NCI-H2107 treated with DMSO at 0.1 percent for 48 hours (cell line): ENCODE measurements around the gene PFKFB1.
"Not testable (repeated sequence)": the region's sequence is repeated elsewhere in the genome, so short reads cannot be mapped to it uniquely, and the experiment has no call there.

Experiments used
- DNase-seq: peaks from one replicate; lab custom pipeline; 2025; ENCODE audit not compliant: unreplicated experiment; lab: John Stamatoyannopoulos, UW

The PFKFB1 gene

GRCh38 chrX:54994668-54995351 is 822 bp upstream of the PFKFB1 start:
- DNase-seq = no peak

- DNase-seq = no peak
Observed at GRCh38 chrX:54992911-54993622, 921 bp downstream of the PFKFB1 start.

- DNase-seq = no peak
Observed at GRCh38 chrX:54991706-54992105, 2.3 kb downstream of the PFKFB1 start.

GRCh38 chrX:54983306-54983705 is 10.7 kb downstream of the PFKFB1 start:
- not testable (repeated sequence) for DNase-seq

GRCh38 chrX:54980334-54980733 is 13.7 kb downstream of the PFKFB1 start:
- no peak for DNase-seq

GRCh38 chrX:54979432-54979831 is 14.6 kb downstream of the PFKFB1 start:
- no peak for DNase-seq

- no peak for DNase-seq
Observed at GRCh38 chrX:54978448-54978847, 15.5 kb downstream of the PFKFB1 start.

- no peak for DNase-seq
Observed at GRCh38 chrX:54977387-54977786, 16.6 kb downstream of the PFKFB1 start.

- DNase-seq = no peak
Observed at GRCh38 chrX:54964766-54965497, 29.1 kb downstream of the PFKFB1 start.

GRCh38 chrX:54961750-54962149 is 32.2 kb downstream of the PFKFB1 start:
- no peak for DNase-seq

- DNase-seq = peak; percentile 34
Observed at GRCh38 chrX:54950730-54951375, 43.1 kb downstream of the PFKFB1 start.

- DNase-seq = no peak
Observed at GRCh38 chrX:54945224-54945623, 48.8 kb downstream of the PFKFB1 start.

GRCh38 chrX:54944816-54945215 is 49.2 kb downstream of the PFKFB1 start:
- DNase-seq = no peak

- no peak for DNase-seq
Observed at GRCh38 chrX:54937416-54937815, 56.6 kb downstream of the PFKFB1 start.

- no peak for DNase-seq
Observed at GRCh38 chrX:54935306-54935705, 58.7 kb downstream of the PFKFB1 start.

GRCh38 chrX:54934890-54935289 is 59.1 kb downstream of the PFKFB1 start:
- DNase-seq = no peak

GRCh38 chrX:54934058-54934457 is 59.9 kb downstream of the PFKFB1 start:
- no peak for DNase-seq

- no peak for DNase-seq
Observed at GRCh38 chrX:54933150-54933826, 60.7 kb downstream of the PFKFB1 start.

GRCh38 chrX:54931107-54931506 is 62.9 kb downstream of the PFKFB1 start:
- DNase-seq = no peak

GRCh38 chrX:54930291-54931049 is 63.5 kb downstream of the PFKFB1 start:
- DNase-seq = no peak
